HG03575 (cell line): ENCODE results near the gene PTPRN2.
"Not testable (repeated sequence)": the region's sequence is repeated elsewhere in the genome, so short reads cannot be mapped to it uniquely, and the experiment has no call there.

Experiments
- ATAC-seq: cut with Tn5 transposase; IDR thresholded peaks from one replicate; pipeline ENCODE4 v1.9.1; 2021; ENCODE audit not compliant: unreplicated experiment, insufficient number of reproducible peaks, low FRiP score; ENCODE audit errors: extremely low read depth

The PTPRN2 gene

GRCh38 chr7:157850481-157851444 lies 736.9 kb downstream of the PTPRN2 start:
- ATAC-seq: no peak

- no peak for ATAC-seq
These were observed 737.9 kb downstream of the PTPRN2 start for GRCh38 chr7:157849726-157850125.

- ATAC-seq: no peak
These were observed 738.4 kb downstream of the PTPRN2 start for GRCh38 chr7:157849341-157849596.

- no peak for ATAC-seq
These were observed 738.9 kb downstream of the PTPRN2 start for GRCh38 chr7:157848508-157849340.

GRCh38 chr7:157847756-157848487 lies 739.7 kb downstream of the PTPRN2 start:
- not testable (repeated sequence) for ATAC-seq

GRCh38 chr7:157846746-157847145 lies 740.9 kb downstream of the PTPRN2 start:
- not testable (repeated sequence) for ATAC-seq

- ATAC-seq: no peak
These were observed 741.4 kb downstream of the PTPRN2 start for GRCh38 chr7:157846271-157846670.

- ATAC-seq: no peak
These were observed 742.3 kb downstream of the PTPRN2 start for GRCh38 chr7:157845203-157845835.

GRCh38 chr7:157844611-157845010 lies 743.0 kb downstream of the PTPRN2 start:
- ATAC-seq: no peak

GRCh38 chr7:157844141-157844540 lies 743.5 kb downstream of the PTPRN2 start:
- no peak for ATAC-seq

GRCh38 chr7:157843336-157844140 lies 744.1 kb downstream of the PTPRN2 start:
- no peak for ATAC-seq

- ATAC-seq: no peak
These were observed 745.8 kb downstream of the PTPRN2 start for GRCh38 chr7:157841773-157842370.

- ATAC-seq: no peak
These were observed 746.5 kb downstream of the PTPRN2 start for GRCh38 chr7:157840914-157841772.

- ATAC-seq: no peak
These were observed 747.3 kb downstream of the PTPRN2 start for GRCh38 chr7:157840174-157840913.

GRCh38 chr7:157839672-157840167 lies 747.9 kb downstream of the PTPRN2 start:
- ATAC-seq: no peak

GRCh38 chr7:157839226-157839625 lies 748.4 kb downstream of the PTPRN2 start:
- no peak for ATAC-seq
